Esophagus muscularis mucosa (tissue), 4 donors: ENCODE measurements around the gene GPR22. TPM values are rescaled to one million over a fixed set of nuclear protein-coding genes. Genes with fewer than 3 reads are reported as not detected.

Experiments used
- DNase-seq: peaks from one replicate; pipeline ENCODE4 v3.0.0-alpha.2; 2017; ENCODE audit errors: extremely low spot score
- H3K27ac ChIP-seq, 4 donors: fragments of 200-600 bp; sonication (generic); replicated peaks in 1 of 4; 1 replicate in 3 of 4; 2 replicates in 1 of 4; pipeline ENCODE4 v1.5.1; 2016 to 2019; ENCODE audit warnings: mild to moderate bottlenecking in 1 of 4
- H3K27me3 ChIP-seq, 4 donors: fragments of 200-600 bp; sonication (generic); one replicate each; pipeline versions ENCODE4 v1.5.1 to v1.6.0; 2016 to 2019
- H3K36me3 ChIP-seq, 4 donors: fragments of 200-600 bp; sonication (generic); one replicate each; pipeline ENCODE4 v1.5.1; 2016 to 2019
- H3K4me1 ChIP-seq, 4 donors: fragments of 200-600 bp; sonication (generic); one replicate each; pipeline ENCODE4 v1.5.1; 2016 to 2019
- H3K4me3 ChIP-seq, 4 donors: fragments of 200-600 bp; sonication (generic); 1 replicate in 2 of 4; 2 replicates in 2 of 4; pipeline ENCODE4 v1.5.1; 2016 to 2019; ENCODE audit warnings: mild to moderate bottlenecking in 4 of 4, moderate library complexity in 1 of 4
- H3K9me3 ChIP-seq, 4 donors: fragments of 200-600 bp; sonication (generic); 1 replicate in 3 of 4; 2 replicates in 1 of 4; pipeline ENCODE4 v1.5.1; 2016 to 2019
- EP300 ChIP-seq: sonication (generic); formaldehyde crosslinking; IDR thresholded peaks from one replicate; pipeline ENCODE4 v1.6.1; 2017; ENCODE audit warnings: antibody characterized with exemption
- POLR2A ChIP-seq: fragments of 450-650 bp; IDR thresholded peaks from one replicate; pipeline ENCODE4 v1.6.1; 2017; ENCODE audit warnings: antibody characterized with exemption, moderate library complexity, mild to moderate bottlenecking, low read depth
- POLR2AphosphoS5 ChIP-seq, 2 donors: sonication (generic); formaldehyde crosslinking; IDR thresholded peaks; one replicate each; pipeline ENCODE4 v1.6.1; 2017; ENCODE audit warnings: antibody characterized with exemption in 2 of 2
- WGBS: methylation state at CpG from one replicate; pipeline ENCODE4 v1.1.5; 2018; 5-methylcytosine and 5-hydroxymethylcytosine counted together
- intact Hi-C: fragments of 100-400 bp; cut with DNase I; formaldehyde crosslinking; loops from one replicate; pipeline ENCODE4 v1.15.1; 2023
- total RNA-seq, 4 donors: library from RNA; depleted of rRNA; stranded (reverse); fragments of >200 nt; gene quantifications; one replicate each; pipeline versions ENCODE4 v1.1.0 to v1.2.1, GENCODE V29; 2016
- TF ChIP-seq, protein P1 (sequence below), 3 experiments: fragments of 200-600 bp in 2 of 3; fragments of 450-650 bp in 1 of 3; sonication (generic) in 2 of 3; IDR thresholded peaks; one replicate each; pipeline ENCODE4 v1.5.1; 2017 to 2019; ENCODE audit warnings: antibody characterized with exemption in 3 of 3, mild to moderate bottlenecking in 2 of 3, moderate library complexity in 1 of 3

Gene GPR22
- total RNA-seq, 4 donors from 2014 or later = 0.33 TPM; not detected in 3

DNA sequence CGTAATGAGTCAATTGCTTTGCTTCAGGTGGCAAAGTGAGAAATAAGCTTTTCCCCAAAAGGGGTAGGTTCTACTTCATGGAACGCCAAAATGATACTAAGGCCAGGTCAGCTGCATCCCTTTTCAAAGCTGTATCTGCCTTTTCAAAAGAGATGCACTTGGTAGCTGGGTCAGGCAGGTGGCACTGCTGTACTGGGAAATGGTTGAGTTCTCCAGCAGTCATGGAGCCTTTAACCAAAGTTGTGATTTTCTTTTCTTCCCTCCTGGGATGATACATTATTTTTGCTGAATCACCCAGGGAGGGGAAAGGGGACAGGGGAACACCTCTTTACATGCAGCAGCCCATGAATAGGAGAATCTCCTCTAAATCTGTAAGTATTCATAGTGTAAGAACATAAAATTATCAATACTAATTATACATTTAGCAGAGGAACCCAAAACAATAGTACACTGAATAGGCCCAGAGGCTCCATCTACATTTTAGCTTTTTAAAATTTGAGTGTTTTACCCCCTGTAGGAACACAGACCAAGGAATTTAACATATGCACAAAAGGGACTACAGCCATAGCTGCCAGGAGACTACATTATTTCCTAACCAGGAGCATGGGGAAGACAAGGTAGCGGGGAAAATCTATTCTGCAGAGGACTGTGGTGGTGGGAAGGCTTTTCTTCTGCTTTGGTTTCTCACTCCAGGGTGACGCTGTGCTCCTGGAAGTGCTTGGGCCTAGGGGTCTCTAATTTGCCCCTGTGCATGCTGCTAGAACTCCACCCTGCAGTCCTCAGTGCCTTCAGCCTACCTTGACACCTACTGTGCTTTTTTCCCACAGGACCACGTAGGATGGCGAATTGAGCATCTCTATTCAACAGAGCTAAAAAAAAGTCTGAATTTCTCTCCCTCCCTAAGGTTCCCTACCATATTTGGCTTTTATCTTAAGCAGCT is 6.4 kb upstream of the GPR22 start:
- TF ChIP-seq POLR2A = no peak
- TF ChIP-seq POLR2AphosphoS5 (IDR thresholded peaks at IDR 0.05) = peak in 1 of 2 donors; percentile 26
- TF ChIP-seq, protein P1, sequence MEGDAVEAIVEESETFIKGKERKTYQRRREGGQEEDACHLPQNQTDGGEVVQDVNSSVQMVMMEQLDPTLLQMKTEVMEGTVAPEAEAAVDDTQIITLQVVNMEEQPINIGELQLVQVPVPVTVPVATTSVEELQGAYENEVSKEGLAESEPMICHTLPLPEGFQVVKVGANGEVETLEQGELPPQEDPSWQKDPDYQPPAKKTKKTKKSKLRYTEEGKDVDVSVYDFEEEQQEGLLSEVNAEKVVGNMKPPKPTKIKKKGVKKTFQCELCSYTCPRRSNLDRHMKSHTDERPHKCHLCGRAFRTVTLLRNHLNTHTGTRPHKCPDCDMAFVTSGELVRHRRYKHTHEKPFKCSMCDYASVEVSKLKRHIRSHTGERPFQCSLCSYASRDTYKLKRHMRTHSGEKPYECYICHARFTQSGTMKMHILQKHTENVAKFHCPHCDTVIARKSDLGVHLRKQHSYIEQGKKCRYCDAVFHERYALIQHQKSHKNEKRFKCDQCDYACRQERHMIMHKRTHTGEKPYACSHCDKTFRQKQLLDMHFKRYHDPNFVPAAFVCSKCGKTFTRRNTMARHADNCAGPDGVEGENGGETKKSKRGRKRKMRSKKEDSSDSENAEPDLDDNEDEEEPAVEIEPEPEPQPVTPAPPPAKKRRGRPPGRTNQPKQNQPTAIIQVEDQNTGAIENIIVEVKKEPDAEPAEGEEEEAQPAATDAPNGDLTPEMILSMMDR (IDR thresholded peaks at IDR 0.05) = peak; percentile 77 to 78 (median 77)
- Histone ChIP-seq H3K4me1 (peaks cover 0 to 5% (median 0%) of the 10 kb centered on the region in 4 donors), H3K27ac (no peak overlapping the region), H3K4me3 (no peak overlapping the region), H3K9me3 (no peaks in the 10 kb centered on the region), H3K27me3 (no peaks in the 10 kb centered on the region), H3K36me3 (no peaks in the 10 kb centered on the region)
- WGBS = 82% methylated on average over 6 of the region's 6 CpGs
- no peak for DNase-seq
- intact Hi-C loops = loop anchor here (2.0 to 5.0 kb wide), 4 partner anchors 261 to 415 kb away; partner anchors contain the start of gene CBLL1

DNA sequence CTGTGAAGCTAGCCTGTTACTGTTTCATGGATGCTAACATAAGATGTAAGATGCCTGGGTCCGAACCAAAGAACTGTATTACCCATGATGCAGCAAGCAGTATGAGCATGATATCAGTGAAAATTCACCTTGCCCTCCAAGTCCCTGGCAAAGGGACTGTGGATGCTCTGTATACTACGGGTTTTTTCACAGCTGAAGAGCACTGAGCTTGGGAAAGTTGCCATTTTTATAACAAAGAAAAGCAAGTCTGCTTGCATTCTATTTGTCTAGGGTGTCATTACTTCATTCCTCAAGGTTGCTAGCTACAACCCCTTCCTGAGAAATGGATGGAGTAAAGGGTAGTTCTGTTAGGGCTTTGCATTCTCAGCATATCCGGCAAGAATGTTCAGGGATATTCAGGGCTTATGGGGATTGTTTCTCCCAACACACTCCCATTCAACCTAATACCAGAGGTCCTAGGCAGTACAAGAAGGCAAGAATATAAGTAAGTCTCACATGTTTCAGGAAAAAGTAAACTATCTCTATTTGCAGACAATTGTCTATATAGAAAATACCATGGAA is 5.1 kb upstream of the GPR22 start:
- no peaks in the 10 kb centered on the region for H3K27me3 ChIP-seq
- no peaks in the 10 kb centered on the region for H3K36me3 ChIP-seq
- intact Hi-C loops = loop anchor here (2.0 to 5.0 kb wide), 2 partner anchors 278 to 408 kb away; partner anchors contain the start of gene CBLL1
- no peak overlapping the region for H3K27ac ChIP-seq
- H3K4me1 ChIP-seq = peaks cover 0 to 5% (median 0%) of the 10 kb centered on the region in 4 donors
- DNase-seq = no peak
- no peaks in the 10 kb centered on the region for H3K9me3 ChIP-seq
- H3K4me3 ChIP-seq = no peak overlapping the region
- WGBS = 86% methylated on average over 3 of the region's 3 CpGs
- TF ChIP-seq POLR2AphosphoS5 (IDR thresholded peaks at IDR 0.05) (no peak), POLR2A (no peak), EP300 (no peak)
- TF ChIP-seq, protein P1 (IDR thresholded peaks at IDR 0.05) = no peak

DNA sequence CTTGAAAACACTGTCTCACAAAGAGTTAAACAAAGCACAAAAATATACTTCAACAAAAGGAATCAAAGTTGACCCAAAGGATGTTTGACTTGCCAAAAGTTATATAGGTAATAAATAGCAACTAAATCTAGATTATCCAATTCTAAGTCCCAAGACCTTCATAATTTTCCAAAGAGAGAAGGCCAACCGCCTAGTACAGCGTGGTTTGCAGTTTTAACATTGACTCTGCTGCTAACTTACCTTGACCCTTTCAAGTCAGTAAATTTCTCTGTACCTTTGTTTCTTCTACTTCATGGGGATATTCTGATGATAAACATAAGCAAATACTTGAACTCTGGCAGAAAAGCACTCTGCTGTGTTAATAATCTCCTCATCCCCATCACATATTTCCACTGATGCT is 1.9 kb upstream of the GPR22 start:
- no peaks in the 10 kb centered on the region for H3K36me3 ChIP-seq
- intact Hi-C loops = no loop called here

DNA sequence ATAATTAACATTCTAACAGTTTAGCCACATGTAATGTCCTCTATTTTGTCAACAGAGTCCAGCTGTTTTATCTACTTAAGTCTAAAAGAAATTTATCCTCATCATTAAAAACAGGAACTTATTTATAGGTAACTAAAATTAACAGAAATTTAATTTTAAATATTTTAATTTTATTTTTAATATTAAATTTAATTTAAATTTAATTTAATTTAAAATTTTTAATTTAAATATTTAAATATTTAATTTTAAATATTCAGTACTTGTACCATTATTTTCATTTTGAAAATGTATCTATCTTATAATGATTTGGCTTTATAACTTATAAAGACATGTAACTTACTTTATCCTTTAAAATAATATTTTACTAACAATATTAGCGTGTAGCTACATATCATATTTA is 1.0 kb upstream of the GPR22 start:
- Histone ChIP-seq H3K4me3 (no peak overlapping the region), H3K27ac (no peak overlapping the region), H3K36me3 (no peaks in the 10 kb centered on the region), H3K9me3 (no peaks in the 10 kb centered on the region), H3K4me1 (no peaks in the 10 kb centered on the region), H3K27me3 (no peaks in the 10 kb centered on the region)
- TF ChIP-seq POLR2A (no peak), POLR2AphosphoS5 (IDR thresholded peaks at IDR 0.05) (no peak), EP300 (no peak)
- TF ChIP-seq, protein P1 (IDR thresholded peaks at IDR 0.05) = no peak
- WGBS = 98% methylated on average over 1 of the region's 1 CpG
- intact Hi-C loops = no loop called here
- DNase-seq = no peak

More for the DNA sequence above, 1.9 kb upstream of the GPR22 start:
- TF ChIP-seq POLR2AphosphoS5 (IDR thresholded peaks at IDR 0.05) (no peak), EP300 (no peak), POLR2A (no peak)
- TF ChIP-seq, protein P1 (IDR thresholded peaks at IDR 0.05) = no peak
- no peaks in the 10 kb centered on the region for H3K9me3 ChIP-seq
- H3K4me3 ChIP-seq = no peak overlapping the region
- peaks cover 0 to 5% (median 0%) of the 10 kb centered on the region in 4 donors for H3K4me1 ChIP-seq
- H3K27me3 ChIP-seq = no peaks in the 10 kb centered on the region
- 92% methylated on average over 2 of the region's 2 CpGs for WGBS
- no peak for DNase-seq
- no peak overlapping the region for H3K27ac ChIP-seq
